DOHH2 (cell line): ENCODE data around the gene SLC26A1.

Experiments used
- CTCF ChIP-seq: fragments of 200-600 bp; sonication (generic); IDR thresholded peaks from one replicate; pipeline ENCODE4 v1.5.1; 2014; ENCODE audit warnings: antibody characterized with exemption, mild to moderate bottlenecking, low read depth, low read length; ENCODE audit not compliant: poor library complexity, severe bottlenecking
- EZH2phosphoT487 ChIP-seq: fragments of 200-600 bp; sonication (generic); IDR thresholded peaks from 2 replicates; pipeline ENCODE4 v1.6.1; 2017; ENCODE audit warnings: borderline replicate concordance, mild to moderate bottlenecking, antibody characterized with exemption, low read length, moderate library complexity, mixed read lengths

GRCh38 chr4:957581-958313 lies 35.5 kb downstream of the SLC26A1 start:
- no peak for TF ChIP-seq CTCF
- no peak for TF ChIP-seq EZH2phosphoT487
